GM23338 (cell line): ENCODE data around the gene CACNA1C. TPM values are rescaled to one million over a fixed set of nuclear protein-coding genes. Genes with fewer than 3 reads are reported as not detected.

Experiments used
- ATAC-seq: fragments of 200-7000 bp; cut with Tn5 transposase; 3 replicates; pipeline ENCODE4 v1.9.1; 2020
- DNase-seq: peaks from one replicate; pipeline ENCODE4 v3.0.0-alpha.2; 2015; ENCODE audit warnings: low spot score
- H2AFZ ChIP-seq: fragments of 200-600 bp; sonication (generic); 2 replicates; pipeline ENCODE4 v1.8.0; 2016; ENCODE audit warnings: antibody characterized with exemption, mild to moderate bottlenecking, moderate library complexity
- H3F3A ChIP-seq: fragments of 200-600 bp; sonication (generic); replicated peaks from 2 replicates; pipeline ENCODE4 v1.8.0; 2017; ENCODE audit warnings: antibody characterized with exemption, mixed run types, low read depth
- H3K27ac ChIP-seq: fragments of 200-600 bp; sonication (generic); 2 replicates; pipeline ENCODE4 v1.6.1; 2016; ENCODE audit warnings: low read depth
- H3K27me3 ChIP-seq: fragments of 200-600 bp; sonication (generic); 2 replicates; pipeline ENCODE4 v1.8.0; 2016; ENCODE audit warnings: mild to moderate bottlenecking, mixed run types, moderate library complexity; ENCODE audit not compliant: insufficient read depth
- H3K36me3 ChIP-seq: fragments of 200-600 bp; sonication (generic); 2 replicates; pipeline ENCODE4 v1.8.0; 2016; ENCODE audit warnings: mild to moderate bottlenecking; ENCODE audit not compliant: insufficient read depth
- H3K4me1 ChIP-seq: fragments of 200-600 bp; sonication (generic); 2 replicates; pipeline ENCODE4 v1.8.0; 2016; ENCODE audit warnings: mild to moderate bottlenecking, moderate library complexity; ENCODE audit not compliant: insufficient read depth
- H3K4me2 ChIP-seq: fragments of 200-600 bp; sonication (generic); 2 replicates; pipeline ENCODE4 v1.7.1; 2017; ENCODE audit warnings: mixed run types
- H3K4me3 ChIP-seq: fragments of 200-600 bp; sonication (generic); 2 replicates; pipeline ENCODE4 v1.6.1; 2016; ENCODE audit warnings: mixed run types
- H3K79me2 ChIP-seq: fragments of 200-600 bp; sonication (generic); replicated peaks from 2 replicates; pipeline ENCODE4 v1.8.0; 2017; ENCODE audit warnings: mild to moderate bottlenecking; ENCODE audit not compliant: insufficient read depth
- H3K9me2 ChIP-seq: fragments of 200-600 bp; sonication (generic); 2 replicates; pipeline ENCODE4 v1.8.0; 2017; ENCODE audit not compliant: insufficient read depth
- H4K20me1 ChIP-seq: fragments of 200-600 bp; sonication (generic); replicated peaks from 2 replicates; pipeline ENCODE4 v1.8.0; 2017; ENCODE audit warnings: mild to moderate bottlenecking; ENCODE audit not compliant: insufficient read depth
- H3K27ac Mint-ChIP-seq: 2 replicates; pipeline ENCODE4 v1.8.0; 2020; ENCODE audit warnings: inconsistent platforms, mild to moderate bottlenecking, moderate library complexity, mixed read lengths
- H3K27me3 Mint-ChIP-seq: 3 replicates; pipeline ENCODE4 v1.8.0; 2022; ENCODE audit warnings: low read depth, mild to moderate bottlenecking, moderate library complexity, mixed read lengths, inconsistent platforms; ENCODE audit not compliant: insufficient read depth, poor library complexity
- H3K36me3 Mint-ChIP-seq: 3 replicates; pipeline ENCODE4 v1.8.0; 2021; ENCODE audit warnings: low read depth, mild to moderate bottlenecking, inconsistent platforms, moderate library complexity, mixed read lengths
- H3K4me1 Mint-ChIP-seq: 3 replicates; pipeline ENCODE4 v1.8.0; 2020; ENCODE audit warnings: mild to moderate bottlenecking, inconsistent platforms, mixed read lengths
- H3K4me3 Mint-ChIP-seq: 3 replicates; pipeline ENCODE4 v1.8.0; 2021; ENCODE audit warnings: moderate library complexity, mild to moderate bottlenecking, inconsistent platforms, mixed read lengths
- H3K9me3 Mint-ChIP-seq: 3 replicates; pipeline ENCODE4 v1.8.0; 2020; ENCODE audit warnings: moderate library complexity, mild to moderate bottlenecking, inconsistent platforms, mixed read lengths
- CREB1 ChIP-seq: fragments of 250-450 bp; sonication (Bioruptor Pico); IDR thresholded peaks from 2 replicates; pipeline ENCODE4 v1.5.0; 2020; ENCODE audit warnings: low read depth, mild to moderate bottlenecking, moderate library complexity
- CTCF ChIP-seq, 2 experiments: fragments of 200-600 bp in 1 of 2; sonication (generic) in 1 of 2; conservative IDR thresholded peaks; 2 replicates each; pipeline versions ENCODE4 v1.5.1 to v1.6.1; 2016 to 2017; ENCODE audit warnings: antibody characterized with exemption in 2 of 2, low read depth in 2 of 2, mild to moderate bottlenecking in 2 of 2, moderate library complexity in 1 of 2
- ETS1 ChIP-seq: IDR thresholded peaks from 2 replicates; pipeline ENCODE4 v1.6.1; 2016; ENCODE audit warnings: antibody characterized with exemption
- EZH2 ChIP-seq: fragments of 200-600 bp; sonication (generic); IDR thresholded peaks from one replicate; pipeline ENCODE4 v1.8.0; 2017; ENCODE audit warnings: antibody characterized with exemption, mild to moderate bottlenecking, low read depth; ENCODE audit not compliant: unreplicated experiment
- JUNB ChIP-seq: IDR thresholded peaks from one replicate; pipeline ENCODE4 v1.6.1; 2016; ENCODE audit warnings: antibody characterized with exemption; ENCODE audit not compliant: unreplicated experiment
- NANOG ChIP-seq: IDR thresholded peaks from 2 replicates; pipeline ENCODE4 v1.6.1; 2016; ENCODE audit warnings: antibody characterized with exemption, borderline replicate concordance
- POLR2AphosphoS5 ChIP-seq: IDR thresholded peaks from 2 replicates; pipeline ENCODE4 v1.6.1; 2016; ENCODE audit warnings: antibody characterized with exemption, low read depth
- STAT1 ChIP-seq: IDR thresholded peaks from one replicate; pipeline ENCODE4 v1.6.1; 2016; ENCODE audit warnings: antibody characterized with exemption; ENCODE audit not compliant: unreplicated experiment
- ZNF462 ChIP-seq: fragments of 250-450 bp; sonication (Bioruptor Pico); IDR thresholded peaks from 2 replicates; pipeline ENCODE4 v1.5.0; 2020; ENCODE audit warnings: mild to moderate bottlenecking, moderate library complexity
- polyA plus RNA-seq: library from polyadenylated mRNA; unstranded; fragments of >200 nt; fragmentation: Nextera tagmentation; extraction: Ambion mirVana; gene quantifications from 2 replicates; pipeline ENCODE4 v1.2.1, GENCODE V29; 2016
- total RNA-seq: library from RNA; depleted of rRNA; stranded (reverse); fragments of >200 nt; shearing (Covaris generic); gene quantifications from 2 replicates; pipeline ENCODE4 v1.2.3, GENCODE V29; 2014

CACNA1C gene
- total and polyA plus RNA-seq, 2 experiments from 2014 or later, result 0.78 to 2.1 TPM

- TF ChIP-seq ZNF462 (CRISPR knock-in tag) (no peak), EZH2 (no peak), JUNB (no peak), CREB1 (CRISPR knock-in tag) (no peak), STAT1 (no peak)
Observed at GRCh38 chr12:2166696-2167095, 113.9 kb downstream of the CACNA1C start (continued).

- Histone ChIP-seq H4K20me1 (no peaks in the 10 kb centered on the region), H3K36me3 (no peaks in the 10 kb centered on the region), H3F3A (no peaks in the 10 kb centered on the region), H3K4me1 (no peaks in the 10 kb centered on the region), H3K79me2 (no peaks in the 10 kb centered on the region), H3K4me2 (no peak overlapping the region), H3K27ac (no peak overlapping the region), H3K9me2 (peaks cover 10% of the 10 kb centered on the region; the same call in 1 of the 2 replicates), H3K4me3 (no peak overlapping the region), H2AFZ (no peak overlapping the region), H3K27me3 (no peaks in the 10 kb centered on the region)
- ATAC-seq (no peak), DNase-seq (no peak)
- H3K27me3 Mint-ChIP-seq, result peaks cover 2% of the 10 kb centered on the region
- H3K4me1 Mint-ChIP-seq, result peaks cover 6% of the 10 kb centered on the region; the same call in 2 of the 3 replicates
- peaks cover 14% of the 10 kb centered on the region; the same call in 2 of the 3 replicates for H3K9me3 Mint-ChIP-seq
- no peaks in the 10 kb centered on the region for H3K36me3 Mint-ChIP-seq
- no peak overlapping the region for H3K4me3 Mint-ChIP-seq
- H3K27ac Mint-ChIP-seq, result no peak overlapping the region
- TF ChIP-seq CREB1 (CRISPR knock-in tag) (no peak), CTCF (conservative IDR thresholded peaks at IDR 0.05; ENCODE audit: low read depth in 2 of 2) (no peak), NANOG (no peak), STAT1 (no peak), POLR2AphosphoS5 (no peak), ETS1 (no peak)
Observed at GRCh38 chr12:2167231-2167630, 114.4 kb downstream of the CACNA1C start.
